ENCODE results near the gene ZFYVE28.
"Not testable (repeated sequence)": the region's sequence is repeated elsewhere in the genome, so short reads cannot be mapped to it uniquely, and the experiment has no call there.

The ZFYVE28 gene

DNA sequence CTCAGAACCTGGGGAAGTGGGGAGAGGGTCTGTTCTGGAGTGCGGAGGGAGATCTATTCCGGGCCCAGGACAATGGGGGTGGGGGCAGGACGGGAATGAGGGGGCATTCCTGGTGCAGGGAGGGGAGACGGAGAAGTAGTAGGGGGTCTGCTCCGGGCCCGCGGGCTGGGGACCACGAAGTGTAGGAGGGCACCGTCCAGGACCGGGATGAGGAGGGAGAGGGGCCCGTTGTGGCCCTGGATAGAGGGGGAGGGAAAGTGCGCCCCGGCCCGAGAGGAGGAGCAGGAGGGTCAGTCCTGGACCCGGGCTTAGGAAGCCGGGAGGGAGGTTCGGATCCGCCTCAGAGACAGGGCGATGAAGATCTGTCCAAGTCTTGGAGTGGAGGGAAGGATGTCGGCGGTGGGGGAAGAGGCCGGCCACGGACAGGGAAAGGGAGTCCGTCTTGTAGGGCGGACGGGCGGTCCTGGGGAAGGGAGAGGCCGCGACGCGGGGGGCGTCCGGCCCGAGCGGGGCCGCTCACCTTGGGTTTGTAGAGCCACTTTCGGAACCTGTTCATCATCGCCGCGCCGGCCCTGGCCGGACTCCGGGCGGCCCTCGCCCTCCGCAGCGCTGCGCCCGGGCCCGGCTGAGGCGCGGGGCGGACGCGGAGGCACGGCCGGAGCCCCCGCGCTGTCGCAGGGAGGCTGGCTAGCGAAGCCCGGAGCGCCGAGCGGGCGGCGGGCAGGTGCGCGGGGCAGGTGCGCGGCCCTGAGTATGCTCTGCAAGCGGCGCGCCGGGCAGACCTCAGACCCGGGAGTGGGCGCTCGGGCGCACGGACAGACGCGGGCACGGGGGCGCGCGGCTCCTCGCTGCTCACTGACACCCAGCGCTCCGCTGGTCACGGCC, at the start of gene ZFYVE28:
ZFYVE28 (minus strand) TSS at position 881 of the 885 bp plus-strand sequence; CDS start at position 559, 322 bp downstream.
- DNase-seq (ENCODE audit: low read depth, low spot score): no peak

DNA sequence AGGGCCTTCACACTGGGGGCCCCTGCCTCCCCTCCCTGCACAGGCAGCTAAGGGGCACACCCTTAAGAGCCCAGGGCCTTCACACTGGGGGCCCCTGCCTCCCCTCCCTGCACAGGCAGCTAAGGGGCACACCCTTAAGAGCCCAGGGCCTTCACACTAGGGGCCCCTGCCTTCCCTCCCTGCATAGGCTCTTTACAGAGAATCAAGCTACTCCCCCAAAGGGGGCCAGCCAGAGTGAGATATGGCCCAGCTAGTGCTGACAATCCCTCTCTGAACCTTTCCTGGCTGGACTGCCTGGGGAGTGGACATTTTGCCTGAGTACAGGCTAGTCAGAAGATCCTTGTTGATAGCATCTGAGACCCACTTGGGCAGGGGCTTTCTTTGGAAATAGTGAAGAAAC, 47.1 kb upstream of the ZFYVE28 start:
- DNase-seq (ENCODE audit: low read depth, low spot score): not testable (repeated sequence)

DNA sequence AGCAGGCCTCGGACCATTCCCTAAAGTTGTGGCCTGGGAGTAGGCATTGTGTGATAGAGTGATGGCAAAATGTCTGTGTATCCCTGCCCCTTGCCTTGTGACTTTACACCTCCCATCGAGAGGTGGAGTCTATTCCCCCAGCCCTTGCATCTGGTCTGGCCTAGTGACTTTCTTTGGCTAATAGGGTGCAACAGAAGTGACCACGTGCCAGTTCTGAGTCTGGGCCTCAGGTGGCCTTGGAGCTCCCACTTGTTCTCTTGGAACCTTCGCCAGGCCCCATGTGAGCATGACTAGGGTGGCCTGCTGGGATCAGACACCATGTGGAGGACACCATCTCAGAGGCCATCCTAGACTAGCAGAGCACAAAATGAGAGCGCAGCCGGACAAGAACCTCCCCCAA, 46.6 kb upstream of the ZFYVE28 start:
- no peak for DNase-seq (ENCODE audit: low read depth, low spot score)

DNA sequence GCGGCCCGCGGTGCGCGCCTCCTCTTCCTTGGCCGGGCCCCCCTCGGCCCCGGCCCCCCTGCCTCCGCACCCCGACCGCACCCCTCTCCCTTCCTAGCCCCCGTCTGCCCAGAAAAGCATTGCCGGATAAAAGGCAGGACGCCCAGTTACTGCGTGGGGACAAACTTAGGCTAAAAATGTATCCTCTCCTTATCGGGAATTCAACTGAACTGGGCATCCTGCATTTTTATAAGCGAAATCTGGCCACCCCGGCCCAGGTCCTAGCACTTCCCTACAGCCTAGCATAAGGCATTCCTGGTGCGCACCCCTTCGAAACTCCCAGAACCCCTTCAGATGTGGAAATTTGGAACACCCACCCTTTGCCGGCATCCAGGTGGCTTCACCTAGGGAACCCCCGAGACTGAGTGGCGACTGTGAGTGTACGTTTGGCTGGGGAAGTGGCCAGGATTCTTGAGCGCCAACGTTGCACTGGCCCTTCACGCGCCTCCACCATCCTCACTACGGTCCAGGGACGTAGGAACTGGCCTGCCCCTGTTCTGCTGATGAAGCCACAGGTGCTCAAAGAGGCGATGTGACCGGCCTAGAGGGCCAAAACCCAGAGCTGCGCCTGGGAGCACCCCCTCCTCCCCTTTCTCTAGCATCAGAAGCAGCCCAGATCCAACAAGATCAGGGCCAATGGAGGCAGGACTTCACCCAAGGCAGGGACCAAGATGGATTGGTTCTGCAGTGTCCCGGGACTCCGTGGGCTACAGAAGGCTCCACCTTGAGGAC, 44.7 kb upstream of the ZFYVE28 start:
- DNase-seq (ENCODE audit: low read depth, low spot score): no peak

DNA sequence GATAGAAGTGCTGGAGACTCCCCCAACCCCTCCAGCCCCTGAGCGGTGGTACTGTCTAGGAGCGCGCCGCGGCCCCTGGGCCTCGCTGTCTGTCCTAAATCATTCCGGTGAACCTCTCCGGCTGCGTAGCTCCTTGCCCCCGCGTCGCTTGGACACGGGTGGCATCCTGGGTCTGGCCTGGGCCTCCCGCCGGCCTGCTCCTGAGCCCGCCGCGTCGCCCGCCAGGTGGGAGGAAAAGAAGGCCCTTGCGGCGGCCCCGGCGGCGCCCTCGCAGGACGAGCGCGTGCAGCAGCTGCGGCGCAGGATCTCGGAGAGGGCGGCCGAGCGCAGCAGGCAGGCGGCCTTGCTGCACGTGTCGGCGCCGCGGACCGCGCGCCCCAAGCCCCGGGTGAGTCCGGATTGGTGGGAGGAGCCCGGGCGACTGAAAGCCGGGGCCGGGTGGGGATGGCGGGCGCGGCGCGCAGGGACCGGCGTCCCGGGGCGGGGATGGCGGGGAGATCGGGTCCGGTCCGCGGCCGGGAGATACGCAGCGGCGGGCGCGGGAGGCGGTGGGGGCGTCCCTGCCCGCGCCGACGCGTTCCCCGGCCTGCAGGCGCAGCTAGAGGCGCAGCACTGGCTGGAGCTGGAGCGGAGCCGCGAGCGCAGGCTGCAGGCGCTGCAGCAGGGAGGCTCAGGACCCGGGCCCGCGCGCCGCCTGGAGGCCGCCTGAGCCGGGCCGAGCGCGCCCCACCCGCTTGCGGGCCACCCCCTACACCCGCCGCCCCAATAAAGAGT, 44.0 kb upstream of the ZFYVE28 start:
- DNase-seq (ENCODE audit: low read depth, low spot score): no peak

DNA sequence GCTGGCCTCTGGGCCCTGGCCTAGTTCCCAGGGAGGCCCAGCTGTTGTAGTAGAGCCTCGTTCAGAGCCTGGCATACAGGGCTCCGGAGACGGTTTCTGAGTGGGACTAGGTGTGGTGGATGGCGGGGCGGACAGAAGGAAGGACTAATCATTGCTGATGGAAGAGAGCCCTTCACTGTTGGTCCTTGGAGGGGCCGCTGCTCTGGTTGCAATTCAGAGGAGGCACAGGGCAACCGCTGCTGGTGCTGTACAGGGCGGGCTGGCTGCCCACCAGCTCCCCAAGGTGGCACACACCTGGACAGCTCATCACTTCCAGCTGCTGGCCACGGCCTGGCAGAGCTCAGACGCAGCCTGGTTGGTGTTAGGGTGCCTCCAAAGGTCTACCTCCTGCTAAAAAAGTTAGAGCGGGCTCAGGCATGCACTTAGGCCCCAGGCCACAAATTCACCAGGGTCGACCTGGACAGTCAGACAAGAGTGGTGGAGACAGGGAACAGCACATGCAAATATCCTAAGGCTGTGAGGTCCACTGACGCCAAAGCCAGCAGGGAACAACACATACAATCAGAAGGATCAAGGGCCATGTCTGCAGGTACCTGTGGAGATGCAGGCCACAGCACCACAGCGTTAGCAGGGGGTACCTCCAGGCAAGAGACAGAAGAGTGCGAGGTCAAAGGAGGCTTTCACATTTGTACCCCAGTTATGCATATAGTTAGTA, 43.0 kb upstream of the ZFYVE28 start:
- DNase-seq (ENCODE audit: low read depth, low spot score): no peak

DNA sequence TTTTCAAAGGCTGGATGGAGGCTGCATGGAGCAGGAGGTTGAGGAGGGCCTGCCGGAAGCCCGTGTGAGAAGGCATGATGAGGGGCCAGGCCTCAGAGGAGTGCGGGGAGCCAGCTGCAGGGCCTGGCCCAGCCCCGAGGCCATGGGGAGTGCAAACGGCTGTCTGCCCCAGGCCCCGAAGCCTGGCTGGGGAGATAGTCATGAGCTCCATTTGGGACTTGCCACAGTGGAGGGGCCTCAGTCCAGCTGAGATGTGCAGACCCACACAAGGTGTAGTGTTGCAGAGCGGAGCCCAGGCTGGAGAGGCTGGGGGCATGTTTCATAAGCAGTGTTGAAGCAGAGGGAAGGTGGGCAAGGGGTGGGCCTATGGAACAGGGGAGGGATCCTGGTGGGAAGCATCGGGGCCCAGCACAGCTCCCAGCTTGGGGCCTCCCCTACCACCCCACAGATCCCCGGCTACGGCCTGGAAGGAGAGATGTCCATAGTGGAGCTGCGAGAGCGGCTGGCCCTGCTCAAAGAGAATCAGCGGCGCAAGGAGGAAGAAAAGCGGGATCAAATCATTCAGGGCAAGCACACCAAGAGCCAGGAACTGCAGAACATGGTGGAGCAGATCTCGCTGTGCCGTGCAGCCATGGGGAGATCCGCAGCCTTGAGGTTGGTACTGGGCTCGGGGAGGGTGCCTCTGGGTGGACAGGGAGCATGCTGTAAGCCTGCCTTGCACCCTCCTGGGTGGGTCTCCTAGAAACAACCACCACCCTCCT, 41.3 kb upstream of the ZFYVE28 start:
- no peak for DNase-seq (ENCODE audit: low read depth, low spot score)

DNA sequence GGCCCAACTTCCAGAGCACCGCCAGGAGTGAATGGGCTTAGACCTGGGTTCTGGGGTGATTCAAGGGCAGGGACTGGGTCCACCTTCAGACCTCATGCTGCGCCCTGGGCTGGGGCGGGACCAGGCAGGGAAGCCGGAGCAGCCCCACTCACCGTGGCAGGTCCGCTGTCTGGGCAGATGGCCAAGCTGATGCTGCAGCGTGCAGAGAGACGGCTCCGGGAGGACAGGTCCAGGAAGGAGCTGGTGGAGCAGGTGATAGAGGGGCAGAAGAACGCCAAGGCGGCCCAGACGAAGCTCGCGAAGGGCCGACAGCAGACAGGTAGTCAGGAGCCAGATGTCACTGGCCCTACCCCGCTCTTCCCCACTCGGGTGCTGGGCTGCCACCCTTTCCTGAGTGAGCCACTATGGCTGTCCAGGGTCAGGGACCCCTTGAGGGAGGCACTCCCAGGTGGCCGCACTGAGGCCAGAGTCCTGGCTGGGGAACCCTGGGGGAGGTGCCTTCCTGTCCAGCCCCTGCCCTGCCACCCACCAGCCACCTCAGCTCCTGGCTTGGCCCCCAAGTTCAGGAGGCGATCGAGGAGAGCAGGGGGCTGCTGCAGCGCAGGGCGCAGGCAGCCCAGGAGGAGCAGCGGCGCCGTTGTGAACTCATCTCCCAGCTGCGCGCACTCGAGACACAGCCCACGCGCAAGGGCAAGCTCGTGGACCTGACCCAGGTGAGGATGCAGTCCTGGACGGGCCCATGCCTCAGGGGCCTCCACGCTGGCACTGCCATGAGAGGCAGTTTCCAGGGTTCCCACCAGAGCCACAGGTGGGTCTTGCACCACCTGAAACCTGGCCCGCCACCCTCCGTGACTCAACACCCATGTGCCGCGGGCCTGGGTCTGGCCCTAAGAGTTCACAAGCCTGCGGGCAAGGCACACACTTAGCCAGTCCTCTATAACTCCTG, 40.4 kb upstream of the ZFYVE28 start:
- DNase-seq (ENCODE audit: low read depth, low spot score): no peak

DNA sequence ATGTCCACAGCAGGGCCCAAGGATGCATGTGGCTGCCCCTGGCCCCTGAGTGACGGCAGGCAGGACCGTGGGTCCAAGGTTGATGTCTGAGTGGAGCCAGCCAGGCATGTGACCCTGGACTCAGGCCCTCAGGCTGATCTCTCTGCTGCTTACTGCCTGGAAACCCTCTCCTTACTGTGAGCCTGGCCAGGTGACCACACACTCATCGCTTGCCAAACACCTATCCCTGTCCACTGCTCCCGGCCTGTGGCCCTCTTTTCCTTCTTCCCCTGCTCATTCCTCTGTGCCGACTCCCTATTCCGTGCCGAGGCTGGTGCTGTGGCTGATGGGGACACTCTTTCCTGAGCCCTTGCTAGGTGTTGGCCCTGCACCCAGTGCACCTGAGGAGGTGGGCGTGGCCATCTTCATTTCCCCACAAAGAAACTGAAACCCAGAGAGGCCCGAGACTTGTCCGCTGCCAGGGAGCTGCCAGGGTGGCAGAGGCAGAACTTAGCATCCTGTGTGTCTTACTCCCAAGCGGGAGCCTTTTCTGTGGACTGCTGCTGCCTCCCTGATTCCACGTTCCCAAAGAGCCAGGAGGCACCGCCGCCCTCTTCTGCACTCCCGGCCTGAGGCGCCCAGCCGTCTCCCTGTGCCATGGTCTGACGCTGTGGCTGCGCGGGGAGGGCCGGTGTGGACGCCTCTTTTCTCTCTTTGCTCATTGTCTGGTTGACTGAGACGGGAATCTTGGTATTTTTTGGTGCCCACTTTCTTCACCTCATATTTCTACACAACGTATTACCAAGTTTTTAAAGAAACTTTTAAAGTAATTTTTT, 39.2 kb upstream of the ZFYVE28 start:
- no peak for DNase-seq (ENCODE audit: low read depth, low spot score)

DNA sequence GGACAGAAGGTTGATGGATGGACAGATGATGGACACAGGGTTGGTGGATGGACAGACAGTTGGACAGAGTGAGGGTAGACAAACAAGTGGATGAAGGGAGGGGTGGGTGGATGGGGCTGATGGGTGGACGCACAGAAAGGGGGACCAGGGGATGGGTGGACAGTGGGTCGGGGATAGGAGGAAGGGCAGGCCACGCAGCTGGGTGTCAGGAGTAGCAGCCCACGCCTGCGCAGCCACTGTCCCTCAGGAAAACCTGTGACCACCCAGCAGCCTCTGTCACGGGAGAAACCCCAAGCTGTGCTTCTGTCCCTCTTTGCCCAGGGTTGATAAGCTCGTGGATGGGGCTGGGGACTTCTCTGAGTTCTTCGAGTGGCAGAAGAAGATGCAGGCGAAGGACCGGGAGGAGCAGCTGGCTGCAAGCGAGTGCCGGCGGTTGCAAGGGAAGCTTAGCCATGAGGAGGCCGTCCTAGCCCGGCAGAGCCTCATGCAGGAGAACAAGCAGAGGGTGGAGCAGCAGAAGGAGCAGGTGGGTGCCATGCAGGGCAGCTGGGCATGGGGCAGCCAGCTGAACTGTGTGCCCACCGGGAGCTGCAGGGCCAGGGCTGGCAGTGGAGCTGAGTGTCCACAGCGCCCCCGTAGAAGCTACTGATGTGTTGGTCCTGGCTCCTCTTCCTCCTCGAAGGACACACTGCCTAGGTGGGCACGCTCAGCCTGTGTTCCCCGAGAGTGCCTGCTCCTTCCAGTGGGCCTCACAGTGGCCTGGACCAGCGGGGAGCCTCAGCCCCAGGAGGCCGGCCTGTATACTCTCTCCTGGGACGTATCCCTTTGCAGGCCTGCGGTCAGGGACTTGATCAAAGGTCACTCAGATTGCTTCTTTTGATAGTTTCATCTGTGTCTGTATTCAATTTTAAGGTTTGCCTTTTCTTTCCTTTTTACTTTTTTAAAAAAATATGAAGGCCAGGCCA, 33.7 kb upstream of the ZFYVE28 start:
- DNase-seq (ENCODE audit: low read depth, low spot score): no peak

DNA sequence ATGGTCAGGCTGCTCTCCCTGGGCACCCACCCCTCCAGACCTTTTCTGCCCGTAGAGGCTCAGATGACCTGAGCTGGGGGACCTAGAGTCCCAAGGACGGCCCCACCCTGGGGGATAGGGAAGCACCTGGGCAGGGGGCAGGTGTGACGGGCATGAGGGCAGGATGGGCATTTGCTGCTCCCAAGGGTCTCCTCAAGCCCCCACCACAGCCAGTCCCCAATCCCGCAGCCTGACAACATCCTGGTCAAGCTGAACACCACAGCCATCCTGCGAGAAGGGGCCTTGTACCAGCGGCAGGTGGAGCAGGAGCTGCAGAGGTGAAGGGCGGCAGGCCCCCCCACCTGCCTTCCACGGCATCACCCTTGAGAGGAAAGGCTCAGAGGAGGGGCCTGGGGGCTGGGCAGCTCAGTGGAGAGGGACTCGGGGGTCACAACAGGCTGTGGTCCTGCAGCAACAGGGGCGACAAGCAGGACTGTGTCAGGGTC, 32.6 kb upstream of the ZFYVE28 start:
- no peak for DNase-seq (ENCODE audit: low read depth, low spot score)

DNA sequence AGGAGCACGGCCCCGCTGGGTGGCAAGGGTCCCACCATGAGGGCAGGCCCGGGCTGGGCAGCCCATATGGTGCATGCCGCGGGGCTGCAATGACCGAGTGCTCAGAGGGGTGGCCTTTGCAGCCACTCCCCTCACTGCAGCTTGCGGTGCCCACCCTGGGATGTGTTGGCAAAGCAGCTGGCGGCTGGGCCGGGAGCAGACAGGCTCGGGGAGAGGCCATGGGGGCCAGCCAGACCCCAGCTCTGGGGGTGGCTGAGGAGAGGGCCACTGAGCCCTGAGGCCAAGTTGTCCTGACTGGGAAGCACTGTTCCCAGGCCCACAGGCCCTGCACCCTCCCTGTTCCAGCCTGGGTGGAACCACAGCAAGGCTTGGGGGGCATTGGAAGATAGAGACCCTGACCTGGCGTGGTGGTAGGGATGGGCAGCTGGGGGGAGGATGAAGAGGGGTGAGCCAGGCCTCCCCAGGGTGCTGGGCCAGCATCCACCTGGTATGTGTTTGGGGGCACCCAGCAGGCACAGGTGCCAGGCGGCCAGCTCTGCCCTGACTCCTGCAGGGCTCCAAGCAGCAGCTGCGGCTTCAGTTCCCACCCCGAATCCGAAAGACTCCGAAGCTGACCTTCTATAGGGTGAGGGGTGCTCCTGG, 32.1 kb upstream of the ZFYVE28 start:
- DNase-seq (ENCODE audit: low read depth, low spot score): no peak

DNA sequence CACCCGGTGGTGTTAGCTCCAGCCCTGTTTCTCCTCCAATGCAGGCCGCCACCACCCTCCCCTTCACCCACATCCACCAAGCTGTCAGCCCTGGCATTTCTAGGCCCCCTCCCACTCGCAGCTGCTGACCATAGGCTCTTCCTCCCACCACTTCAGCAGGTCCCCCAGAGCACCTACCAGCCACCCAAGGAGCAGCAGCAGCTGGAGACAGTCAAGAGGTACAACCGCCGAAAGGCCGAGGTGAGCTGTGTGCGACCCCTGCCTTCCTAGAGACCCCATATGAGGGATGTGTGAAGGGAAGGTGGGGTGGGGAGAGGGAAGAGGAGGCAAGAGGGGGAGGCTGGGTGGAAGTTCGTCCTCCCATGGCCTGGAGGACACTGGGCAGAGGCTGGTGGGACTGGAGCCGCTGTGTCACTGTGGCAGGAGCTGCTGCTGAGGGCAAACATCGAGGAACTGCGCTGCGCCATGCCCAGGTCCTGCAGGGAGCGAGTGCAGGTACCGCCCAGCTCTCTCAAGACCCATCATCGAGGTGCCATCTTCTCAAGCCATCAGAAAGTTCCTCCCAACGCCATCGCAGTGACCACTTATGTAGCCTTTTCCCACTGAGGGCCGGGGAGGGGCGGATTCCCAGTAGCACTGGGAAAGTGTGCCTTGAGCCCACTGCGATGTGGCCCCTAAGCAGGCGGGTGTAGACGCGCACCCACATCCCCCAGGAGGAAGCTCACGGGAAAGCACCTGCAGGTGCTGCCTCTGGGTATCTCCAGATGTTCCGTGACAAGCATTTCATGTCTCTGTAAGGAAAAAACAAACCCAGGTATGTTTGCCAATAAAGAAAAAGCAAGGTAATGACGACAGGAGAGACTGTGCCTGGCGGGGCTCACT, 31.3 kb upstream of the ZFYVE28 start:
- DNase-seq (ENCODE audit: low read depth, low spot score): no peak

DNA sequence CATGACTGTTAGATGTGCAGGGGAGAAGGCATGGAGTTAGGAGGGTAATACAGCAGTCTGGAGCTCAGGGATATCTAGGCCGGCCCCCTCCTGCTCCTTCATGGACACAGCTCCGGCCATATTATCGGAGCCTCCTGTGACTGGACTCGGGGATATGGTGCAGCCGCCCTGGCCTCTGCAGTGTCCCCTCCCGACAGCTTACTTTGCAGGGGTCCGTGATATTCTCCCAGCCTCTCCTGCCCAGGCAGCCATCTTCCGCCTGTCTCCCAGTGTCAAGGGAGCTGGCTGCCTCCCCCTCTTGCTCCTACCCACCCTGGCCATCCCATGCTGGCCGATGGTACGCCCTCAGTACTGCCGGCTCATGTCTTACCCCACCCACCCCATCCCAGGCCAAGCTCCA, 30.6 kb upstream of the ZFYVE28 start:
- no peak for DNase-seq (ENCODE audit: low read depth, low spot score)

DNA sequence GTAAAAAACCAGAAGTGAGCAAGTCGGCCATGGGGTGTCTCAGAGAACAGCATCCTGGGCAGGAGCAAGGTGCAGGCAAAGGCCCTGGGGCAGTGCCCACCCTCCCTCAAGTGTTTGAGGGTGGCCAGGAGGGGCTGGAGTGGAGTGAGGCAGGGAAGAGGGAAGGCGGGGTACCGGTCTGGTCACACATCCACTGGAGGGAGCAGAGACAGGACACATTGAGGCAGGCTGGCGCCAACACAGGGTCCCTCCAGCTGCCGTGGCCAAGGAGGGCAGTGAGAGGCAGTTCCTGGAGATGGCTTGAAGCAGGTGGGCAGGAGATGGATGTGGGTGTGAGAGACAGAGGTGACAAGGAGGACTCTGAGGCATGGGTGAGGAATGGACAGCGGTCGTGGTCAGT, 30.1 kb upstream of the ZFYVE28 start:
- no peak for DNase-seq (ENCODE audit: low read depth, low spot score)

All from brain pericyte (primary cell).